Parathyroid adenoma (tissue), 2 donors: ENCODE measurements around the gene LGR4.

Experiments
- H2AFZ ChIP-seq: fragments of 300-600 bp; sonication (generic); one replicate; pipeline ENCODE4 v1.7.0; 2017; ENCODE audit warnings: antibody characterized with exemption, mild to moderate bottlenecking
- H3K27ac ChIP-seq: fragments of 300-600 bp; sonication (generic); one replicate; pipeline ENCODE4 v1.7.0; 2017
- H3K27me3 ChIP-seq: fragments of 300-600 bp; sonication (generic); one replicate; pipeline ENCODE4 v1.7.0; 2017; ENCODE audit warnings: low read length; ENCODE audit not compliant: control insufficient read depth, insufficient read depth
- H3K36me3 ChIP-seq: fragments of 300-600 bp; sonication (generic); one replicate; pipeline ENCODE4 v1.7.0; 2017; ENCODE audit warnings: low read length; ENCODE audit not compliant: control insufficient read depth, insufficient read depth
- H3K4me1 ChIP-seq: fragments of 300-600 bp; sonication (generic); one replicate; pipeline ENCODE4 v1.7.0; 2017; ENCODE audit warnings: control low read depth
- H3K4me2 ChIP-seq: fragments of 300-600 bp; sonication (generic); one replicate; pipeline ENCODE4 v1.7.0; 2017; ENCODE audit warnings: low read length
- H3K4me3 ChIP-seq: fragments of 300-600 bp; sonication (generic); one replicate; pipeline ENCODE4 v1.7.0; 2017; ENCODE audit warnings: low read depth, low read length
- H3K79me2 ChIP-seq: fragments of 300-600 bp; sonication (generic); one replicate; pipeline ENCODE4 v1.7.0; 2017; ENCODE audit warnings: control low read depth
- H3K9ac ChIP-seq: fragments of 300-600 bp; sonication (generic); one replicate; pipeline ENCODE4 v1.7.0; 2017; ENCODE audit warnings: mild to moderate bottlenecking
- H3K9me3 ChIP-seq: fragments of 300-600 bp; sonication (generic); one replicate; pipeline ENCODE4 v1.7.0; 2017; ENCODE audit warnings: low read length; ENCODE audit not compliant: control insufficient read depth
- CTCF ChIP-seq: fragments of 300-600 bp; sonication (generic); IDR thresholded peaks from one replicate; pipeline ENCODE4 v1.7.0; 2017; ENCODE audit warnings: antibody characterized with exemption, mild to moderate bottlenecking
- donor health status: primary hyperparathyroidism.

Gene LGR4

GRCh38 chr11:27381238-27381666 lies 91.3 kb downstream of the LGR4 start:
- Histone ChIP-seq H3K36me3 (no peaks in the 10 kb centered on the region), H3K79me2 (no peaks in the 10 kb centered on the region)

GRCh38 chr11:27380771-27381170 lies 91.8 kb downstream of the LGR4 start:
- Histone ChIP-seq H3K9ac (no peak overlapping the region), H3K36me3 (no peaks in the 10 kb centered on the region), H3K4me1 (no peaks in the 10 kb centered on the region)

More at GRCh38 chr11:27381238-27381666, 91.3 kb downstream of the LGR4 start:
- Histone ChIP-seq H2AFZ (no peak overlapping the region), H3K4me1 (no peaks in the 10 kb centered on the region), H3K27me3 (no peaks in the 10 kb centered on the region), H3K4me2 (no peak overlapping the region), H3K27ac (no peak overlapping the region), H3K4me3 (no peak overlapping the region), H3K9ac (no peak overlapping the region), H3K9me3 (no peaks in the 10 kb centered on the region)
- TF ChIP-seq CTCF: no peak

GRCh38 chr11:27379449-27379848 lies 93.1 kb downstream of the LGR4 start:
- H3K4me1 ChIP-seq: no peaks in the 10 kb centered on the region
- no peaks in the 10 kb centered on the region for H3K36me3 ChIP-seq
- no peak for TF ChIP-seq CTCF
- no peaks in the 10 kb centered on the region for H3K79me2 ChIP-seq
- no peaks in the 10 kb centered on the region for H3K27me3 ChIP-seq
- H3K27ac ChIP-seq: no peak overlapping the region
- H2AFZ ChIP-seq: no peak overlapping the region
- no peaks in the 10 kb centered on the region for H3K9me3 ChIP-seq
- H3K4me2 ChIP-seq: no peak overlapping the region
- H3K4me3 ChIP-seq: no peak overlapping the region
- H3K9ac ChIP-seq: no peak overlapping the region

More at GRCh38 chr11:27380771-27381170, 91.8 kb downstream of the LGR4 start:
- TF ChIP-seq CTCF: no peak
- H3K27me3 ChIP-seq: no peaks in the 10 kb centered on the region
- no peak overlapping the region for H3K4me3 ChIP-seq
- no peak overlapping the region for H3K27ac ChIP-seq
- H3K79me2 ChIP-seq: no peaks in the 10 kb centered on the region
- H2AFZ ChIP-seq: no peak overlapping the region
- no peak overlapping the region for H3K4me2 ChIP-seq
- no peaks in the 10 kb centered on the region for H3K9me3 ChIP-seq

- Histone ChIP-seq H3K79me2 (no peaks in the 10 kb centered on the region), H3K27ac (no peak overlapping the region), H2AFZ (no peak overlapping the region), H3K36me3 (no peaks in the 10 kb centered on the region), H3K9ac (no peak overlapping the region), H3K9me3 (no peaks in the 10 kb centered on the region), H3K27me3 (no peaks in the 10 kb centered on the region), H3K4me3 (no peak overlapping the region), H3K4me1 (no peaks in the 10 kb centered on the region), H3K4me2 (no peak overlapping the region)
- TF ChIP-seq CTCF: no peak
Observed at GRCh38 chr11:27375370-27375769, 97.2 kb downstream of the LGR4 start.

- Histone ChIP-seq H3K4me3 (no peak overlapping the region), H3K27ac (no peak overlapping the region), H3K4me2 (no peak overlapping the region), H3K9me3 (no peaks in the 10 kb centered on the region), H3K4me1 (no peaks in the 10 kb centered on the region), H3K79me2 (no peaks in the 10 kb centered on the region), H3K27me3 (no peaks in the 10 kb centered on the region), H3K36me3 (no peaks in the 10 kb centered on the region), H2AFZ (no peak overlapping the region), H3K9ac (no peak overlapping the region)
- TF ChIP-seq CTCF: no peak
Observed at GRCh38 chr11:27373856-27374602, 98.6 kb downstream of the LGR4 start.
